ENCODE results near the gene PDK2.

PDK2 gene

GRCh38 chr17:50139950-50140885, 45.1 kb downstream of the PDK2 start:
- no peak for DNase-seq

DNA sequence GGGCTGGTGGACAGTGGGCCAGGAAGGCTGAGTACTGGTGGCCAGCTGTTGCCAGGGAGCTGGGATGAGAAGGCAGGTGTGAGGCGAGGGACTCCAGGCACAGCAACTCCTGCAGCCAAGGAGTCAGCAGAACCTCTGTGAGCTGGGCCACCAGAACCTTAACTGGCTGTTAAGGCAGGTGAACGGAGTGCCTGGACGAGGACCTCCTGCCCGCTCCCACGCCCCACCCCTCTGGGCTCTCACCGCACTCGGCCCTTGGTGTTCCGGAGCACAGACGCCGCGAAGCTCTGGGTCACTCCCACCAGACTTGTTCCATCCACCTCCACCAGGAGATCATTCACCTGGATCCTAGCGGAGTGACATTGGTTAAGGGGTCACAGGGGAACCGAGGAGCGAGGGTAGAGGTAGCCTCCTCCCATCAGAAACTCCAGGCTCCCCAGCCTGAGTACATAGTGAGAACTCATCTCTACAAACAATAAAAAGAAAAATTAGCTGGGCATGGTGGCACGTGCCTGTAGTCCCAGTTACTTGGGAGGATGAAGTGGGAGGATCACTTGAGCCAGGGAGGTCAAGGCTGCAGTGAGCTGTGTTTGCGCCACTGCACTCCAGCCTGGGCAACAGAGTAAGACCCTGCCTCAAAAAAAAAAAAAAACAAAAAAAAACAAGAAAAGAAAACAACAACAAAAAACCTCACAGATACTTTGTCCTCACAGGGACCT, 46.0 kb downstream of the PDK2 start:
- DNase-seq = no peak

GRCh38 chr17:50141745-50142110, 46.6 kb downstream of the PDK2 start:
- no peak for DNase-seq

DNA sequence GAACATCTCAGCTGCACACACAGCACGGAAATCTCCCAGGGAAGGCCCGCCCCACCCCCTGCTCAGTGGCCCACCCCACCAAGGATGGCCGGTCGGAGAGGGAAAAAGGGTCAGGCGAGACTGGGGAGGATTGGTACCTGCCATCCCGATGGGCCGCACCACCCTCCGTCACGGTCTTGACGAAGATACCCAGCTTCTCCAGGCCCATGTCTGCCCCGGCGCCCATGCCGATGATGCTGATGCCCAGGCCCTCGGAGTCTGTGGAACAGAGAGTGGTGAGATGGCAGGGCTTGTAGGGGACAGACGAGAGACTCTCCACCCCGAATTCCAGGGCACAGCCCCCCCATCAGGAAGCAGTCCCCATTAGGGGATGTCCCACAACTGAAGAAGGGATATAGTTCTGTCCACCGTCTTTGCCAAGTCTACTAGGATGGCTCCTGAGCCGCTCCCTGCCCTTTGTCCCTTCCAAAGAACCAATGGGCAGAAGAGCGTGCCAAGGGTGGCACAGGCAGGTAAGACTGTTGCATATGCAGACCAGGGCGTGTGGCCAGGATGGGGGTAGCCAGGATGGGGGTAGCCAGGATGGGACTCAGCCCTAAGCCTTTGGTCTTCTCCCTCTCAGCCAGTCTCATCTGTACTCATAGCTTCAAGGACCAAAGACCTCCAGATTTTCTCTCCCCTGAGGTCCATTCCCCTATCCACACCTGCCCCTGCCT, 48.5 kb downstream of the PDK2 start:
- no peak for DNase-seq

DNA sequence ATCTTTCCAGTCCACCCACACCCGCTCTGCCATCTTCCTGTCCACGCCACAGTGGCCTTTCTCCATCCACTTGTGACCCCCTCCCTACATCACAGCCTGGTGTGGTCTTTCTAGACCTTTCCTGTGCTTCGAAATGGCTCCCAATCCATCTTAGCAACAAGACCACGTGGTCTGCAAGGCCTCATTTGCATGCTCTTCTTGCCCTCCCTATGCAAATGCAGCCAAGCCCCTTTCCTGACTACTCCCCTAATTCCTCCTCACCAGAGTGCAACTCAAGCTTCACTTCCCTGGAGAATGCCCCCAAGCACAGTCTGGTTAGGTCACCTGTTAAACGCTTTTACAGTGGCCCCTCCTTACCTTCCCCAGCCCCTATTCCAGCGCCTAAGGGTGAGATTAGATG, 49.2 kb downstream of the PDK2 start:
- DNase-seq = no peak

DNA sequence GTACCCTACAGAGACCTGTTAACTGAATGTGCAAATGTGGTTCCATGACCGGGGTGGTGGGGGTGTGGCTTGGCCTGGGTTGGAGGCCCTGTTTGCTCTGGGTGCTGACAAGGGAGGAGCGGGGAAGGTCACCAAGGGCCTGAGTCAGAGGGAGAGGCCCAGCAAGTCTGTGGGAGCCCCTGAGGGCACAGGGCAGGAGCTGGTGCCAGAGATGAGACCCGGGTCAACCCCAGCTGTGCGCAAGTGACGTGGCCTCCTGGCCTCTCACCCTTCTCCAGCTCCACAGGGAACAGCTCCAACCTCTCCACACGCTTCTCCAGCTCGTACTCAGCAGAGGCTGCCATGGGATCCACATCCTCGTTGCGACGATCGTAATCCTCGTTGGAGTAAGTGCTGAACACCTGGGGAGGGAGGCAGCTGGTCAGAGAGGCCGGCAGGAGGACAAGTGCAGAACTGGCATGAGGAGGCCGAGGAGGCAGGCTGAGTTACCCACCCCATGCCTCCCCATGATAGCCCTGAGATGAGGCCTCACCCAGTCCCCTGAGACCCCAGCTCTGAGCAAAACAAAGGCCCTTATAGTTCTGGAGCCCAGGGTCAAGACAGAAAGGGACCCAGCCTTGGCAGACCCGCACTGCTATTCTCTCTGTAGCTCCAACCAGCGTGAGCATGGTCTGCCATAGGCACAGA, 49.8 kb downstream of the PDK2 start:
- no peak for DNase-seq

DNA sequence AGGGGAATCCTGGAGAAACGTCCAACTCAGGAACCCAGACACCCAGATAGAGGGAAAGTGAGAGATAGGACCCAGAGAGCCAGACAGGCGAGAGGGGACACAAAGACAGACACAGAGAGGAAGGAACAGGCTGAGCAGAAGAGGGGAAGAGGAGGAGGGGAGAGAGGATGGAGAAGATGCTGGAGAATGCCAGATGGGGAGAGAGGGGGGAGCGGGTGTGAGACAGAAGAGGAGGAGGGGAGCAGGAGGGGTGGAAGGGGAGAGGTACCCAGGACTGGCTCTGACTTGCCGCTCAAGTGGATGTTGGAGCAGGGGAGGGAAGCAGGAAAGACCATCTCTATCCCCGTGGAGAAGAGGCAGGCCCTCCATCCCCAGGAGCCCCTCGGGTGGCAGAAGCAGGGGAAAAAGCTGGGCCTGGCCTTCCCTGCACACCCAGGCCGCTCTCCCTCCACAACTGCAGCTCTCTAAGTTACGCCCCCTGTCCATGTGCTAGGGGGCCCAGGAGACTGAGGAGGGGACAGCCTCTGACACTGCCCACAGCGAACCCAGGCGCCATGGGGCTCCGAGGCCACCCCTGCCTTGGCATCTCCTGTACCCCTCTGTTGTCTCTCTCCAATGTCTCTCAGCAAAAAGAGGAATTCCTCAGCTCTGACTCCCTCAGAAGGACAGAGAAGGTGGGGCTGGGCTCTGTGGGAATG, 50.5 kb downstream of the PDK2 start:
- DNase-seq = no peak

DNA sequence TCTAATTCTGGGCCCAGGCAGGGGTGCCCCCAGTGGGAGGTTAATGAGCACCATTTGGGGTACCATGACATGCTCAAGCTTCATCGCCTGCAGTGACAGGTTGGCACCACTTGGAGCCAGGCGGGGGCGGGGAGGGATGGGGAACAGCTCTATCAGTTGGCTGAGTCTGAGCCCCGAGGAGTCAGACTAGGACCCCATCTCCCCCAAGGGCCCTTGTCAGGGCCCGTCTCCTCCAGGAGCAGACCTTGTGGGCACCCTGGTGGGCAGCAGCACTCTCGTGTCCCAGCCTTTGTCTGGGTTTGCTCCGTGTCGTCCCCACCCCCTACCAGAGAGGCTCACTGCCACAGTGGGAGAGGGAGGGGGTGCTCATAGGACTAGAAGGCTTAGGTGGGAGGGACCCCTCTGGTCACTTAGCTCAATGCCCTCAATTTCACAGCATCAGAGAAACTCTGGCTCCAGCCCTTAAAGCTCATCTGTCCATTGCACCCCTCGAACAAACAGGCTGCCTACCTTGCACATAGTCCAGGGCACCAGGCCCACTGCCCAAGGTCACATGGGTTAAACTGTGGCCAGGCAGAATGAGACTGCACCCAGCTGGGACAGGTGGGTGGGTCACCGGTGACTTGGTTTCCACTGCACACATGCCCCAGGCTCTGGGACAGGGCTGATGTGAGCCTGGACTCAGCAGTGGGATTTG, 51.2 kb downstream of the PDK2 start:
- DNase-seq = no peak

- DNase-seq = no peak
Measured at GRCh38 chr17:50146927-50147665, 51.9 kb downstream of the PDK2 start.

DNA sequence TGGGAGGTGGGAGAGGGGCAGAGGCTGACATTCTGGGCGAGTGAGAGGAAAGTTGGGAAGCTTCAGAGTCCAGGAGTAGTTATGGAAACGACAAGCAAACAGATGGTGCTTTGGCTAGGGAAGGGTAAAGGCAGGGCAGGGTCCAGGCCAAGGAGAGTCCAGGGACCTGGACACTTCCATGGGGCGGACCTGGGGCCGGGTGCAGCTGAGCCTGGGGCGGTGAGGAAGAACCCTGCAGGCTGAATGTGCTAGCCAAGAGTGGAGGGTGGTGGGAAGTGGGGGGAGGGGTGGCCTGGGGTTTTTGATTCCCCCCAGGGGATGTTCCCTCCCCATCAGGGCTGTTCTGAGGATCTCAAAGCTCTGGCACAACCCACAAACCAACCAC, 52.7 kb downstream of the PDK2 start:
- no peak for DNase-seq

GRCh38 chr17:50148226-50149090, 53.3 kb downstream of the PDK2 start:
- peak; percentile 93 for DNase-seq

DNA sequence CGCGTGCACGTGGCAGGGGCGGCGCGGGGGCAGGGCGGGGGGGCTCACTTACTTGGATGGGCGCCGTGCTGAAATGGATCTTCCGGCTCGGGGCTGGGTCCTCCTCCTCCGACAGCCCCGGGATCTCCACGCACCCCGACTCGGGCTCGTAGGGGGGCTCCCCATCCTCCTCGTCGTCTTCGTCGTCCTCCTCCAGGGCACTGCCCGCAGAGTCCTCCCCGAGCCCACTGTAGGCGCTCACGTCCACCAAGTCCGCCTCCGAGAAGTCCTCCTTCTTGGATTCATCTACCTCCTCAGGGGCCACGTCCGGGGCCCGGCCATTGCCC, 53.9 kb downstream of the PDK2 start:
- DNase-seq = no peak

DNA sequence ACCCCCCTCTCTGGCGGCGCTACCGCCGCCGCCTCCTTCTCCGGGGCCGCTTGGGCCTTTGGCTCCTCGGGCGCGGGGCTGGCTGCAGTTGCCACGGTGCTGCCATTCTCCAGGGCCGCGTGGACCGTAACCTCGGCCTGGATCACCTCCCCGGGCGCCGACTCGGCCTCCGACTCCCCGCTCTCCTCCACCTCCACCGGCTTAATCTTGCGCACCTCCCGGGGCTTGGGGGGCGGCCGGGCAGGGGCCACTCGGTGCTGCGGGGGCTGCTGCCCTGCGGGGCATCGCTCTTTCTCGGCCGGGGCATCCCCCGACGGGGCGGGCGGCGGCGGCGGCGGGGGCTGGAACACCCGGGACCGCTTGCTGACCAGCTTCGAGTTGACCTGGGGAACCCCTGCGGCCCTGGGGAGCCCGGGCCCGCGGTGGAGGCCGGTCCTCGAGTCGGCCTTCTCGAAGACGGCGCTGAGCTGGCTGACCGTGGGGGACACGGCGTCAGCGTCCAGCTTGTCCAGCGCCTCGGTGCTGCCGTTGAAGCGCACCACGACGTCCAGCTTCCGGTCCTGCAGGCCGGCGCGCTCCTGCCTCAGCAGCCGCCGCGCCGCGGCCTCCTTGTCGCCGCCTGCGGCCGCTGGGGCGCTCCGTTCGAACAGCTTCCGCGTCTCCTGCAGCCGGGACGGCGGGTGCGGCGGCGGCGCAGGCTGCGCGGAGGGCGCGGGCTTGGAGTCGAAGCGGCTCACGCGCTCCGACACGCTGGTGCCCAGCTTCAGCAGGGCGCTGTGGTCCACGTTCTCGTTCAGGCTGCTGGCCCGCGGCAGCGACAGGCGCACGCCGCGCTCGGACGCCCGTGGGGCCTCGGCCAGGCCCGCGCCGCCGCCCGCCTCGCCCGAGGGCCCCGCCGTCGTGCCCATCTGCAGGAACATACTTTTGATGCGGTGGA, 54.5 kb downstream of the PDK2 start:
- no peak for DNase-seq

GRCh38 chr17:50150354-50151040, 55.3 kb downstream of the PDK2 start, which contains the start of gene PPP1R9B:
Gene PPP1R9B, minus strand, starts transcription at chr17:50150677. Its CDS starts 164 bp downstream, at chr17:50150513.
- no peak for DNase-seq

GRCh38 chr17:50151041-50151936, 56.1 kb downstream of the PDK2 start:
- no peak for DNase-seq

DNA sequence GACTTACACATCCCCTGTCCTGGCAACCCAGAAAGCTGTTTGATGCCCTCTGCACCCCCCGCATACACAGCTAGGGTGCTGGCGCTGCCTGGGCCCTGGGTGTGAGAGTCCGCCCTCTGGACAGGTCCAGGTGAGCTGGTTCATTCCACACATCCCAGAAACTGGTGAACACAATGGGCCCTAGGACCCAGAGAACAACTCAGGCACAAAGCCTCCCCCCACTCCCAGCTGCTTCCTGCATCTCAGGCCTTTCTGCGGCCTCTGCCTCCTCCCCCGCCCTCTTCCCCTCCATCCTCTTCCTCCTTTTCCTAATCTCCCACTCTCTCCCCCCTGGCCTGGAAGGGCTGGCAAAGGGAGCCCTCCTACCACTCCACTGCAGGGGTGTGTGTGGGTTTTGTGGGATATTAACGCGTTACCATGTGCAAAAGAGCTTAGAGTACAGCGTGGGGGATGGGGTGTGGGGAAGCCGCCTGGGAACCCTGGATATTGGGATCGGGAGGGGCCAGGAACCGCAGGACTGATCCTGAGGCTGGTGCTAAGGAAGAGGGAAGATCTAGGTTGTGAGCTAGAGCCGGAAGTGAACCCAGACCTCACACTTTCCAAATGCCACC, 56.9 kb downstream of the PDK2 start:
- no peak for DNase-seq

GRCh38 chr17:50152736-50153135, 57.6 kb downstream of the PDK2 start:
- no peak for DNase-seq
